Stimulated activated CD4-positive, alpha-beta T cell treated with anti-CD3 and anti-CD28 coated beads, Interleukin-15, amount 100 ng/mL, for 1 hour (primary cell): ENCODE data around the gene CLBA1.

Experiments used
- DNase-seq, 2 donors: peaks; one replicate each; pipeline ENCODE4 v3.0.0-alpha.2; 2020; ENCODE audit warnings: low read depth in 1 of 2, low spot score in 1 of 2

Gene CLBA1

GRCh38 chr14:105043641-105044040 lies 58.1 kb downstream of the CLBA1 start:
- DNase-seq = no peak
